IMR-90 (cell line): ENCODE data around the gene GPR27. TPM values are rescaled to one million over a fixed set of nuclear protein-coding genes. Genes with fewer than 3 reads are reported as not detected.

Experiments
- ATAC-seq: fragments of 200-7000 bp; cut with Tn5 transposase; 2 replicates; pipeline ENCODE4 v1.9.1; 2020; ENCODE audit warnings: low read depth, mild to moderate bottlenecking, moderate library complexity
- BruUV-seq: library from RNA; stranded (reverse); fragments of 400-500 nt; replicated peaks from 2 replicates; lab custom pipeline; 2021; lab: Mats Ljungman, UMichigan
- CTCF ChIA-PET: fragments of 300-600 bp; formaldehyde crosslinking; extraction: SDS; loops from one replicate; lab custom pipeline; 2021; ENCODE audit warnings: antibody characterized with exemption; lab: Yijun Ruan, JAX
- POLR2A ChIA-PET: fragments of 300-600 bp; sonication (Branson Sonifier 250); formaldehyde crosslinking; loops from one replicate; lab custom pipeline; 2022; ENCODE audit warnings: antibody characterized with exemption; ENCODE audit not compliant: unreplicated experiment; lab: Charles Lee
- DNase-seq: peaks from one replicate; pipeline ENCODE4 v3.0.0; 2013
- H2AFZ ChIP-seq: replicated peaks from 2 replicates; pipeline ENCODE3; 2013; ENCODE audit warnings: low read length, mild to moderate bottlenecking; ENCODE audit not compliant: poor library complexity
- H2AK5ac ChIP-seq: 2 replicates; pipeline ENCODE4 v1.6.1; 2013; ENCODE audit warnings: low read depth, low read length, inconsistent platforms
- H2AK9ac ChIP-seq: replicated peaks from 2 replicates; pipeline ENCODE3; 2013; ENCODE audit warnings: mild to moderate bottlenecking, low read depth, low read length, moderate library complexity; ENCODE audit not compliant: poor library complexity
- H2BK120ac ChIP-seq: 2 replicates; pipeline ENCODE4 v1.6.1; 2013; ENCODE audit warnings: low read depth, low read length, inconsistent platforms
- H2BK15ac ChIP-seq: 3 replicates; pipeline ENCODE4 v1.6.1; 2013; ENCODE audit warnings: low read depth, low read length, inconsistent platforms
- H2BK20ac ChIP-seq: 2 replicates; pipeline ENCODE4 v1.6.1; 2013; ENCODE audit warnings: low read depth, mild to moderate bottlenecking, inconsistent platforms, low read length, moderate library complexity
- H2BK5ac ChIP-seq: 2 replicates; pipeline ENCODE4 v1.6.1; 2013; ENCODE audit warnings: mild to moderate bottlenecking, low read depth, low read length, inconsistent platforms; ENCODE audit not compliant: poor library complexity, severe bottlenecking
- H3K14ac ChIP-seq: replicated peaks from 2 replicates; pipeline ENCODE4 v1.6.1; 2013; ENCODE audit warnings: low read depth, low read length, inconsistent platforms
- H3K18ac ChIP-seq: 2 replicates; pipeline ENCODE4 v1.6.1; 2013; ENCODE audit warnings: low read depth, low read length, control low read depth
- H3K23ac ChIP-seq: 2 replicates; pipeline ENCODE4 v1.6.1; 2013; ENCODE audit warnings: low read depth, low read length, inconsistent platforms
- H3K27ac ChIP-seq: 2 replicates; pipeline ENCODE4 v1.5.1; 2013; ENCODE audit warnings: mild to moderate bottlenecking, control low read depth, low read length; ENCODE audit not compliant: insufficient read depth
- H3K27me3 ChIP-seq: 2 replicates; pipeline ENCODE4 v1.6.1; 2013; ENCODE audit warnings: low read length; ENCODE audit not compliant: control insufficient read depth, insufficient read depth
- H3K36me3 ChIP-seq: 2 replicates; pipeline ENCODE4 v1.6.1; 2013; ENCODE audit warnings: low read length, mixed read lengths; ENCODE audit not compliant: control insufficient read depth, insufficient read depth
- H3K4ac ChIP-seq: 2 replicates; pipeline ENCODE4 v1.6.1; 2013; ENCODE audit warnings: low read depth, low read length, inconsistent platforms
- H3K4me1 ChIP-seq: 2 replicates; pipeline ENCODE4 v1.6.1; 2013; ENCODE audit warnings: low read length, mixed read lengths; ENCODE audit not compliant: control insufficient read depth, insufficient read depth
- H3K4me2 ChIP-seq: 2 replicates; pipeline ENCODE4 v1.6.1; 2013; ENCODE audit warnings: low read depth, mild to moderate bottlenecking, control low read depth, low read length, moderate library complexity
- H3K4me3 ChIP-seq: 2 replicates; pipeline ENCODE4 v1.5.1; 2013; ENCODE audit warnings: low read depth, mild to moderate bottlenecking, control low read depth, low read length, moderate library complexity; ENCODE audit not compliant: insufficient read depth
- H3K56ac ChIP-seq: 2 replicates; pipeline ENCODE4 v1.6.1; 2013; ENCODE audit warnings: low read length, inconsistent platforms; ENCODE audit not compliant: insufficient read depth; ENCODE audit errors: extremely low read depth
- H3K79me1 ChIP-seq, 2 experiments: 2 replicates each; pipeline ENCODE4 v1.6.1; 2013; ENCODE audit warnings: low read length in 2 of 2, inconsistent platforms in 1 of 2, low read depth in 1 of 2
- H3K9ac ChIP-seq: 2 replicates; pipeline ENCODE4 v1.6.1; 2013; ENCODE audit warnings: low read depth, low read length, control low read depth
- H3K9me1 ChIP-seq: 2 replicates; pipeline ENCODE4 v1.6.1; 2013; ENCODE audit warnings: low read length, inconsistent platforms; ENCODE audit not compliant: insufficient read depth
- H3K9me3 ChIP-seq: 2 replicates; pipeline ENCODE4 v1.6.1; 2013; ENCODE audit warnings: low read length; ENCODE audit not compliant: control insufficient read depth, insufficient read depth
- H4K20me1 ChIP-seq: 2 replicates; pipeline ENCODE4 v1.6.1; 2013; ENCODE audit warnings: low read length, inconsistent platforms; ENCODE audit not compliant: insufficient read depth
- H4K5ac ChIP-seq: 2 replicates; pipeline ENCODE4 v1.6.1; 2013; ENCODE audit warnings: mild to moderate bottlenecking, low read depth, low read length, control low read depth
- H4K8ac ChIP-seq, 2 experiments: 2 replicates each; pipeline ENCODE4 v1.6.1; 2013; ENCODE audit warnings: low read depth in 2 of 2, low read length in 2 of 2, control low read depth in 1 of 2, inconsistent platforms in 1 of 2
- H4K91ac ChIP-seq: 2 replicates; pipeline ENCODE4 v1.6.1; 2013; ENCODE audit warnings: low read depth, low read length, inconsistent platforms; ENCODE audit not compliant: insufficient read depth
- CEBPB ChIP-seq: IDR thresholded peaks from 2 replicates; pipeline ENCODE4 v1.6.1; 2012; ENCODE audit warnings: low read depth, low read length, improper control_type of control experiment
- FOS ChIP-seq: fragments of 150-350 bp; IDR thresholded peaks from 2 replicates; pipeline ENCODE4 v1.6.1; 2016; ENCODE audit warnings: low read depth, low read length
- MAZ ChIP-seq: IDR thresholded peaks from 2 replicates; pipeline ENCODE4 v1.6.1; 2012; ENCODE audit warnings: low read depth, mild to moderate bottlenecking, low read length, improper control_type of control experiment, moderate library complexity, borderline replicate concordance
- MXI1 ChIP-seq: IDR thresholded peaks from 2 replicates; pipeline ENCODE4 v1.6.1; 2012; ENCODE audit warnings: low read depth, mild to moderate bottlenecking, low read length, moderate library complexity, borderline replicate concordance
- POLR2A ChIP-seq: IDR thresholded peaks from 2 replicates; pipeline ENCODE4 v1.6.1; 2012; ENCODE audit warnings: mild to moderate bottlenecking, low read depth, low read length
- RAD21 ChIP-seq: IDR thresholded peaks from 2 replicates; pipeline ENCODE4 v1.6.1; 2012; ENCODE audit warnings: low read length, improper control_type of control experiment
- USF2 ChIP-seq: fragments of 150-350 bp; IDR thresholded peaks from 2 replicates; pipeline ENCODE4 v1.6.1; 2017; ENCODE audit warnings: mild to moderate bottlenecking, antibody characterized with exemption, low read length, low read depth
- WGBS, 2 experiments: methylation state at CpG; one replicate each; pipeline versions ENCODE4 v1.1.5 to v1.1.7; 2013; ENCODE audit warnings: missing lambda C conversion rate in 2 of 2; ENCODE audit not compliant: insufficient read length in 1 of 2; ENCODE audit errors: extremely low coverage in 2 of 2; 5-methylcytosine and 5-hydroxymethylcytosine counted together
- dilution Hi-C: fragments of 300-500 bp; cut with HindIII; formaldehyde crosslinking; loops from one replicate; pipeline ENCODE4 v1.14.3; 2018; ENCODE audit warnings: low sequenced_read_pairs; ENCODE audit not compliant: unreplicated experiment
- in situ Hi-C: fragments of 300-500 bp; cut with MboI; formaldehyde crosslinking; loops from 3 replicates; pipeline ENCODE4 v1.14.3; 2019; ENCODE audit warnings: low sequenced_read_pairs, inconsistent platforms, mixed read lengths
- intact Hi-C: fragments of 100-400 bp; cut with micrococcal nuclease; formaldehyde crosslinking; loops from 2 replicates; pipeline ENCODE4 v1.10.0; 2022
- polyA plus RNA-seq, 3 experiments: library from polyadenylated mRNA; depleted of rRNA; stranded (reverse); fragments of >200 nt; gene quantifications; 2 replicates each; pipeline ENCODE4 v1.2.3, GENCODE V29; 2012; ENCODE audit warnings: low replicate concordance in 1 of 3
- total RNA-seq: library from RNA; depleted of rRNA; stranded (reverse); fragments of >200 nt; gene quantifications from 2 replicates; pipeline ENCODE4 v1.2.3, GENCODE V29; 2012

The GPR27 gene
- total and polyA plus RNA-seq, 2 of the 4 experiments (the other 2 are of a cell fraction), result not detected

GRCh38 chr3:71744738-71745137, 8.9 kb upstream of the GPR27 start:
- Histone ChIP-seq H3K4me2 (no peak overlapping the region), H2BK15ac (no peak overlapping the region), H3K4me3 (no peak overlapping the region), H3K18ac (no peak overlapping the region), H2BK5ac (no peak overlapping the region), H3K9me3 (0 out of 2 replicates have a peak, but pooled peaks cover 2% of the 10 kb centered on the region), H3K4ac (no peak overlapping the region), H2BK120ac (no peak overlapping the region), H4K5ac (no peak overlapping the region), H4K8ac (no peak overlapping the region), H2AFZ (no peak overlapping the region), H3K4me1 (no peaks in the 10 kb centered on the region), H3K9ac (no peak overlapping the region), H3K56ac (no peak overlapping the region), H3K27ac (no peak overlapping the region), H2BK20ac (no peak overlapping the region), H3K27me3 (peaks cover 5% of the 10 kb centered on the region), H3K36me3 (no peaks in the 10 kb centered on the region), H4K91ac (no peak overlapping the region), H3K23ac (no peak overlapping the region), H3K14ac (no peak overlapping the region), H2AK5ac (no peak overlapping the region), H3K79me1 (no peaks in the 10 kb centered on the region), H2AK9ac (no peak overlapping the region), H4K20me1 (no peaks in the 10 kb centered on the region), H3K9me1 (no peaks in the 10 kb centered on the region)
- DNase-seq (no peak), ATAC-seq (no peak)
- POLR2A ChIA-PET, result no interaction called here
- intact Hi-C loops (no loop called here), dilution Hi-C loops (no loop called here), in situ Hi-C loops (no loop called here)
- CTCF ChIA-PET, result interaction anchor here (0.9 kb wide), 1 partner anchor 14 kb away, joined by 4 read pairs; no protein-coding TSS in a partner anchor
- BruUV-seq, result no TSS peak
- no CpG with 5 or more reads among the region's 3 CpGs for WGBS, 2 experiments
- TF ChIP-seq CEBPB (no peak), POLR2A (no peak), USF2 (no peak), FOS (no peak), RAD21 (no peak), MAZ (no peak), MXI1 (no peak)
